SK-N-SH (cell line): ENCODE data around the gene TMEM164. TPM values are rescaled to one million over a fixed set of nuclear protein-coding genes. Genes with fewer than 3 reads are reported as not detected.
"Not testable (repeated sequence)": the region's sequence is repeated elsewhere in the genome, so short reads cannot be mapped to it uniquely, and the experiment has no call there.

Experiments
- CTCF ChIA-PET: fragments of 300-600, 350-600 bp; formaldehyde crosslinking; extraction: SDS; loops from one replicate; lab custom pipeline; 2021; lab: Yijun Ruan, JAX
- POLR2A ChIA-PET: fragments of 350-600 bp; sonication (Branson Sonifier 250); formaldehyde crosslinking; extraction: SDS; loops from one replicate; lab custom pipeline; 2020; ENCODE audit warnings: antibody characterized with exemption, inconsistent platforms; lab: Yijun Ruan, JAX
- DNase-seq: peaks from one replicate; pipeline ENCODE4 v3.0.0; 2012
- H2AFZ ChIP-seq: fragments of 200-600 bp; sonication (generic); 2 replicates; pipeline ENCODE4 v1.8.1; 2016; ENCODE audit warnings: antibody characterized with exemption, mild to moderate bottlenecking, low read depth
- H3F3A ChIP-seq: fragments of 200-600 bp; sonication (generic); replicated peaks from 2 replicates; pipeline ENCODE3; 2016; ENCODE audit warnings: antibody characterized with exemption, mild to moderate bottlenecking; ENCODE audit not compliant: insufficient read depth
- H3K27ac ChIP-seq, 2 experiments: fragments of 200-500 bp in 1 of 2; fragments of 200-600 bp in 1 of 2; sonication (Bioruptor generic) in 1 of 2; sonication (generic), shearing (Covaris generic) in 1 of 2; 2 replicates each; pipeline versions ENCODE4 v1.5.1 to v1.6.1; 2014 to 2016; ENCODE audit warnings: low read depth in 2 of 2, inconsistent platforms in 1 of 2, low read length in 1 of 2, mild to moderate bottlenecking in 1 of 2, mixed read lengths in 1 of 2
- H3K27me3 ChIP-seq: fragments of 200-600 bp; sonication (generic), shearing (Covaris generic); 2 replicates; pipeline ENCODE4 v1.6.1; 2016; ENCODE audit warnings: mixed run types; ENCODE audit not compliant: insufficient read depth
- H3K36me3 ChIP-seq, 2 experiments: fragments of 200-500 bp in 1 of 2; fragments of 200-600 bp in 1 of 2; sonication (Bioruptor generic) in 1 of 2; sonication (generic) in 1 of 2; replicated peaks in 1 of 2; 2 replicates each; pipeline versions ENCODE3 to v1.5.1; 2014 to 2016; ENCODE audit warnings: low read length in 1 of 2, mild to moderate bottlenecking in 1 of 2; ENCODE audit not compliant: insufficient read depth in 2 of 2, control insufficient read depth in 1 of 2
- H3K4me1 ChIP-seq, 2 experiments: fragments of 200-500 bp in 1 of 2; fragments of 200-600 bp in 1 of 2; sonication (Bioruptor generic) in 1 of 2; sonication (generic), shearing (Covaris generic) in 1 of 2; 2 replicates each; pipeline versions ENCODE4 v1.5.1 to v1.6.1; 2014 to 2016; ENCODE audit warnings: low read depth in 1 of 2, low read length in 1 of 2, mixed run types in 1 of 2; ENCODE audit not compliant: insufficient read depth in 2 of 2, control insufficient read depth in 1 of 2
- H3K4me2 ChIP-seq: fragments of 200-600 bp; sonication (generic), shearing (Covaris generic); 2 replicates; pipeline ENCODE4 v1.6.1; 2017; ENCODE audit warnings: mixed run types
- H3K4me3 ChIP-seq, 2 experiments: fragments of 200-500 bp in 1 of 2; fragments of 200-600 bp in 1 of 2; sonication (Bioruptor generic) in 1 of 2; sonication (generic), shearing (Covaris generic) in 1 of 2; 2 replicates each; pipeline versions ENCODE4 v1.5.1 to v1.8.1; 2014 to 2016; ENCODE audit warnings: low read depth in 2 of 2, inconsistent platforms in 1 of 2, low read length in 1 of 2, mild to moderate bottlenecking in 1 of 2, mixed read lengths in 1 of 2, moderate library complexity in 1 of 2
- H3K79me2 ChIP-seq: fragments of 200-600 bp; sonication (generic); 2 replicates; pipeline ENCODE4 v1.8.1; 2017; ENCODE audit warnings: mild to moderate bottlenecking; ENCODE audit not compliant: insufficient read depth
- H3K9ac ChIP-seq: fragments of 200-600 bp; sonication (generic); 2 replicates; pipeline ENCODE4 v1.6.1; 2017; ENCODE audit warnings: mixed run types
- H3K9me2 ChIP-seq: fragments of 200-600 bp; sonication (generic); 2 replicates; pipeline ENCODE4 v1.6.1; 2017; ENCODE audit warnings: mixed run types
- H3K9me3 ChIP-seq: fragments of 200-600 bp; sonication (generic); 2 replicates; pipeline ENCODE4 v1.6.1; 2017; ENCODE audit warnings: mixed run types, mild to moderate bottlenecking, moderate library complexity
- H4K20me1 ChIP-seq: fragments of 200-600 bp; sonication (generic); 2 replicates; pipeline ENCODE4 v1.6.1; 2017; ENCODE audit warnings: mild to moderate bottlenecking, mixed run types; ENCODE audit not compliant: insufficient read depth
- EZH2phosphoT487 ChIP-seq: fragments of 200-600 bp; sonication (generic); IDR thresholded peaks from 2 replicates; pipeline ENCODE4 v1.6.1; 2017; ENCODE audit warnings: low read depth, mixed run types, mild to moderate bottlenecking, antibody characterized with exemption, moderate library complexity, borderline replicate concordance
- FOXJ3 ChIP-seq: sonication (generic); formaldehyde crosslinking; IDR thresholded peaks from 2 replicates; pipeline ENCODE4 v1.5.1; 2020; ENCODE audit warnings: mild to moderate bottlenecking, missing genetic modification reagents
- GATA2 ChIP-seq: sonication (generic); formaldehyde crosslinking; IDR thresholded peaks from 2 replicates; pipeline ENCODE4 v1.5.0; 2020; ENCODE audit warnings: mild to moderate bottlenecking, missing genetic modification reagents
- JUND ChIP-seq: IDR thresholded peaks from 2 replicates; pipeline ENCODE4 v1.4.0; 2012
- MEF2A ChIP-seq: IDR thresholded peaks from 2 replicates; pipeline ENCODE4 v1.4.0; 2012; ENCODE audit warnings: low read depth, borderline replicate concordance
- NRF1 ChIP-seq: IDR thresholded peaks from 2 replicates; pipeline ENCODE4 v1.6.1; 2012; ENCODE audit warnings: low read depth, mild to moderate bottlenecking, low read length
- RAD21 ChIP-seq: IDR thresholded peaks from 2 replicates; pipeline ENCODE4 v1.6.1; 2012; ENCODE audit warnings: mild to moderate bottlenecking, low read length
- SMC3 ChIP-seq: IDR thresholded peaks from 2 replicates; pipeline ENCODE4 v1.6.1; 2012; ENCODE audit warnings: low read depth, low read length, improper control_type of control experiment
- TAF1 ChIP-seq: IDR thresholded peaks from 2 replicates; pipeline ENCODE4 v1.6.1; 2012; ENCODE audit warnings: low read depth, mild to moderate bottlenecking, low read length, moderate library complexity, borderline replicate concordance
- TCF12 ChIP-seq: IDR thresholded peaks from 2 replicates; pipeline ENCODE4 v1.4.0; 2012
- USF1 ChIP-seq: IDR thresholded peaks from 2 replicates; pipeline ENCODE4 v1.4.0; 2012; ENCODE audit warnings: low read depth, borderline replicate concordance
- YY1 ChIP-seq: IDR thresholded peaks from 2 replicates; pipeline ENCODE4 v1.4.0; 2012; ENCODE audit warnings: low read depth, mild to moderate bottlenecking
- WGBS: methylation state at CpG from one replicate; pipeline ENCODE4 v1.1.6; 2017; ENCODE audit warnings: low lambda C conversion rate; 5-methylcytosine and 5-hydroxymethylcytosine counted together
- polyA plus RNA-seq, 3 experiments: library from polyadenylated mRNA; depleted of rRNA; stranded (reverse); fragments of >200 nt; gene quantifications; 2 replicates each; pipeline ENCODE4 v1.2.3, GENCODE V29; 2012

TMEM164 gene
- polyA plus RNA-seq, 1 of the 3 experiments (the other 2 are of a cell fraction), result 11.9 TPM

GRCh38 chrX:109974906-109975655 is 27.8 kb upstream of the TMEM164 start (continued):
- TF ChIP-seq TCF12, result no peak
- no peak for TF ChIP-seq FOXJ3 (CRISPR knock-in tag)
- no peak for TF ChIP-seq JUND
- TF ChIP-seq NRF1, result no peak
- no peak for TF ChIP-seq MEF2A
- TF ChIP-seq USF1, result no peak
- TF ChIP-seq SMC3, result no peak
- TF ChIP-seq RAD21, result no peak
- no peak for TF ChIP-seq TAF1

GRCh38 chrX:109985210-109985609 is 17.7 kb upstream of the TMEM164 start:
- H3K4me1 ChIP-seq, POLR2A ChIA-PET, H2AFZ ChIP-seq, H3K4me2 ChIP-seq, H3K27me3 ChIP-seq, CTCF ChIA-PET, H3K9me3 ChIP-seq, H3K36me3 ChIP-seq, H3K79me2 ChIP-seq, H3K27ac ChIP-seq, H3F3A ChIP-seq, H3K9ac ChIP-seq, H3K4me3 ChIP-seq, H3K9me2 ChIP-seq, H4K20me1 ChIP-seq, DNase-seq: not testable (repeated sequence)
- 25% methylated on average over 4 of the region's 4 CpGs for WGBS

GRCh38 chrX:109987884-109988283 is 15.0 kb upstream of the TMEM164 start:
- Histone ChIP-seq H3K79me2 (no peaks in the 10 kb centered on the region), H3K4me1 (no peaks in the 10 kb centered on the region), H3K9ac (no peak overlapping the region), H4K20me1 (no peaks in the 10 kb centered on the region), H3K9me2 (no peaks in the 10 kb centered on the region), H3F3A (no peaks in the 10 kb centered on the region), H3K27me3 (no peaks in the 10 kb centered on the region; the same call in 1 of the 2 replicates), H3K27ac (no peak overlapping the region), H3K36me3 (no peaks in the 10 kb centered on the region), H2AFZ (no peak overlapping the region), H3K4me2 (no peak overlapping the region), H3K9me3 (no peaks in the 10 kb centered on the region), H3K4me3 (no peak overlapping the region)
- POLR2A ChIA-PET, result no interaction called here
- 49% methylated on average over 2 of the region's 2 CpGs for WGBS
- CTCF ChIA-PET, result interaction anchor here (1.2 kb wide), 1 partner anchor 275 kb away, joined by 3 read pairs; no protein-coding TSS in a partner anchor
- no peak for DNase-seq
- TF ChIP-seq GATA2 (CRISPR knock-in tag) (no peak), YY1 (no peak), EZH2phosphoT487 (no peak)
